HAP-1 (cell line): ENCODE measurements around the gene RUNX1.

ENCODE experiments used
- DNase-seq, 2 experiments: peaks; one replicate each; pipeline ENCODE4 v3.0.0-alpha.2; 2016 to 2020; ENCODE audit warnings: low spot score in 2 of 2
- H3K27me3 ChIP-seq: fragments of 250-450 bp; sonication (Bioruptor Pico); 2 replicates; pipeline ENCODE4 v1.5.1; 2020; ENCODE audit warnings: low read depth, mild to moderate bottlenecking, moderate library complexity
- H3K36me3 ChIP-seq: fragments of 250-450 bp; sonication (Bioruptor Pico); replicated peaks from 2 replicates; pipeline ENCODE4 v1.5.1; 2020; ENCODE audit warnings: mild to moderate bottlenecking
- H3K4me1 ChIP-seq: fragments of 250-450 bp; sonication (Bioruptor Pico); 2 replicates; pipeline ENCODE4 v1.5.1; 2020; ENCODE audit warnings: mild to moderate bottlenecking
- H3K4me3 ChIP-seq: fragments of 250-450 bp; sonication (Bioruptor Pico); 2 replicates; pipeline ENCODE4 v1.5.1; 2020; ENCODE audit warnings: mild to moderate bottlenecking, moderate library complexity
- H3K9me3 ChIP-seq: fragments of 250-450 bp; sonication (Bioruptor Pico); 2 replicates; pipeline ENCODE4 v1.5.1; 2020; ENCODE audit warnings: mild to moderate bottlenecking, moderate library complexity
- in situ Hi-C: fragments of 300-500 bp; cut with MboI; formaldehyde crosslinking; loops from 3 replicates; pipeline ENCODE4 v1.14.3; 2020; ENCODE audit warnings: low sequenced_read_pairs, inconsistent platforms, mixed read lengths

RUNX1 gene

DNA sequence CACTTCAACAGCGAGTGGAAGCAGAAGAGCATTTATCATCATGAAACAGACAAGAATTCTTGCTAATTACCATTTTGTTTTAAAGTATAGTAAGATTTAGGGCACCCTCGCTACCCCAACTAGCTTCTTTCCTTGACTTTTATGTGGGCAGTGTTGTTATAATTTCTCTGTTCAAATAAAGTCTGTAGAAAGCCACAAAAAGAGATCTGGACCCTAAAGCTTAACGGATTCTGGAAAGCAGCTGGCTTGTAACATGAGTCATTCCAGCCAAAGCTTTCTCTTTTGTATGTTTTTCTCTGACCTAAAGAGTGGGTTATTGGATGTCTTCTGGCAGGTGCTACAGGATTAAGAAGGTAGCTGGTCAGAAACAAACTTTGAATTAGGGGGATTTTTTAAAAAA lies 37.4 kb downstream of the RUNX1 start:
- no peaks in the 10 kb centered on the region for H3K36me3 ChIP-seq

DNA sequence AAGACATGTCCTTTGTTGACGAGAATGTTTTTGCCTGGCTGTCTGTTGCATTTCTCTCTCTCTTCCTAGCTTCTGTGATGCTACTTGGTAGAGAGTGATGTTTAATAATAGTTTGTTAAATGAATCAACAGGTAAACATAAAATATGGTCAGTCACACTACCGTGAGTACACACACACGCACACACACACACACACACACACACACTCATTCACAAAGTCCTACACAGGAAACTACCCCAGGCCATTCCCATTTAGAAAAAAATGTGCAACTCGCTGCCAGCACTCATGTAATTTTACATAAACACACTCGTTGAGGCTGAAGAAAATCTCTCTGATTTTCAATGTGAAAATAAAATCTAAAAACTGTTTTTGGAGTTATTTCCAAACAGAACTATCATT lies 38.7 kb downstream of the RUNX1 start:
- no peaks in the 10 kb centered on the region for H3K9me3 ChIP-seq
- H3K27me3 ChIP-seq = no peaks in the 10 kb centered on the region
- H3K4me1 ChIP-seq = no peaks in the 10 kb centered on the region
- no peak for DNase-seq
- H3K4me3 ChIP-seq = no peak overlapping the region
- in situ Hi-C loops = no loop called here
- H3K36me3 ChIP-seq = no peaks in the 10 kb centered on the region

More for the DNA sequence above, 37.4 kb downstream of the RUNX1 start:
- in situ Hi-C loops = no loop called here
- no peaks in the 10 kb centered on the region for H3K9me3 ChIP-seq
- H3K27me3 ChIP-seq = no peaks in the 10 kb centered on the region
- no peak overlapping the region for H3K4me3 ChIP-seq
- H3K4me1 ChIP-seq = no peaks in the 10 kb centered on the region
- DNase-seq = no peak

DNA sequence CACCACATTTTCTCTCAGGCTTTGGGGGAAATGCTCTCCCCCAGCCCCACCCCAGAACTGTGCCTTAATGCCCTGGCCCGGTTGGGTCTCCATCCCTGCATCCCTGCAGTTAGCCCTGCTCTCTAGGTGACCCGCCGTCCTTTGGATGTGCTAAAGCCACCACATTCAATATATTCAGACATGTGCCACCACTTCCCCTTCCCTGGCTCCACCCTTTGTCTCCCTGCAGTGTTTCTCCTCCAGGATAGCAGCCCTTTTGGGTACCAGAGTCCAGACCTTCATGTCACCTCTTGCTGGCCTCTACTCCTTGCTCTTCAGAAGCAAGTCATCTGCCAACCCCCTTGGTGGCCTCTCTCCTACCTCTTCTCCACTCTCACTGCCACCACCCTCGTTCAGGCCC lies 41.8 kb downstream of the RUNX1 start:
- Histone ChIP-seq H3K4me3 (no peak overlapping the region), H3K9me3 (no peaks in the 10 kb centered on the region), H3K27me3 (no peaks in the 10 kb centered on the region), H3K36me3 (no peaks in the 10 kb centered on the region), H3K4me1 (no peaks in the 10 kb centered on the region)
- in situ Hi-C loops = no loop called here
- DNase-seq = no peak

DNA sequence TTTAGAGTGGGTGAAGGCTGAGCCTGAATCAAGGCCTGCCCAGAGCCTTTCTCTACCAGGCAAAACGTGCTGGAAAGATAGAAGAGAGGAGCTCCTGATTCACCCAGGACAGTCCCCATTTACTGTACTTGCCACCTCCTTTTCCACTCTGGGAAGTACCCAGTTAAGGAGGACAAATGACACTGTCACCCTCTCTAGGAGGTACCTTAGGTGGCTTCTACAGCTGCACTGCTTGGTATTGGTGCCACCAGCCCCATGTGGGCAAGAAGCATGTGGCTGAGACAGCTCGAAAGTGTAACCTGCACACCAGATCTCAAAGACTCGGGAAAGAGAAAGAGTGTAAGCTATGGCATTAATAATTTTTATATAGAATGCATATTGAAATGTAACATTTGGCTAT lies 42.3 kb downstream of the RUNX1 start:
- DNase-seq = no peak
- in situ Hi-C loops = no loop called here
- Histone ChIP-seq H3K4me3 (no peak overlapping the region), H3K27me3 (no peaks in the 10 kb centered on the region), H3K4me1 (no peaks in the 10 kb centered on the region), H3K36me3 (no peaks in the 10 kb centered on the region), H3K9me3 (no peaks in the 10 kb centered on the region)

DNA sequence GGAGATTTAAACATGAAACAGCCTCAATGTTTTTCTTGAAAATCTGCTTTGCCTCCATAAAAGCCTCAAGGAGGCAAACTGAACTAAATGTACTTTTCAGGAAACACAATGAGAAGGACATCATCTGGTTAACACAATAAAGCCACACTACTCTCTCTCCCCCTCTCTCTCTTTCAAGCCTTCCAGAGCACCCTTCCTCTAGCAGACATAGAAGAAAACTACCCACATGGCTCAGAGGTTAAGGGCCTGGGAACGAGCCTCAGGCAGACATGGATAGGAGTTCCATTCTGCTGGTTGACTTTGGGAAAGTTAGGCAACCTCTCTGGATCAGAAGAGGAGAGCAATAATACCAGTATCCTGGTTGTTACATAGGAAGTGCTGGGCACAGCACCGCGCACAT lies 42.9 kb downstream of the RUNX1 start:
- no peaks in the 10 kb centered on the region for H3K4me1 ChIP-seq
- no peaks in the 10 kb centered on the region for H3K9me3 ChIP-seq
- DNase-seq = no peak
- no peaks in the 10 kb centered on the region for H3K27me3 ChIP-seq
- H3K4me3 ChIP-seq = no peak overlapping the region
- in situ Hi-C loops = no loop called here
- no peaks in the 10 kb centered on the region for H3K36me3 ChIP-seq

DNA sequence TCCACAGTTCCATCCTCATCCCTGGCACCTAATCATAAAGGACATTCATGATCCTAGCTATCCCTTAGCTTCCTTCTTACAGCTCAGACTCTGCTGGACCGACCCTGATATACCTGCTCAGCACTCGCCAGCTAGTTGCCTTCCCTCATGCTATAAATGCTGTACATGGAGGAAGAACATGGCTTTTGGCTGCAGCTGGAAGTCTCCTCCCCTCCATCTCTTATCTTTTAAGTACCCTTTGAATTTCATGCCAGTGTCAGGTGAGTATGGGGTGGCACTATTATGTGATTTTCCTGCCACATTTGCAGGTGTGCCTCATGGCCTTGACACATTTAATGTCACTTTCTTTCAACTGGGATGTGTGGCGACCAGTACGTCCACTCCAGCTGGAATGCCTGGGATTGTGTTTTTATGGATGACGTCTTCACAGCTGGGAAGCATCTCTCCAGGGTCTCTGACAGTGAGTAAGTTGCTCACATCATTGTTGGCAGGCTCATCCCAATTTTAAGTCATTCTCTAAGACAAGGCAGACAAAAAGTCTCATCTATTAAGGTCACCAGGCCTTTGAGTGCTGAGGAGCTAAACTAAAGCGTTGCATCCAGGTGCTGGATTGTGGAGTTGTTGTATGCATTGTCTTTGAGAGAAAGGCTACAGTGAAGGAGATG lies 43.4 kb downstream of the RUNX1 start:
- H3K36me3 ChIP-seq = no peaks in the 10 kb centered on the region
- H3K4me3 ChIP-seq = no peak overlapping the region
- H3K4me1 ChIP-seq = no peaks in the 10 kb centered on the region
- H3K27me3 ChIP-seq = no peaks in the 10 kb centered on the region
- no peaks in the 10 kb centered on the region for H3K9me3 ChIP-seq
- in situ Hi-C loops = no loop called here
- no peak for DNase-seq

DNA sequence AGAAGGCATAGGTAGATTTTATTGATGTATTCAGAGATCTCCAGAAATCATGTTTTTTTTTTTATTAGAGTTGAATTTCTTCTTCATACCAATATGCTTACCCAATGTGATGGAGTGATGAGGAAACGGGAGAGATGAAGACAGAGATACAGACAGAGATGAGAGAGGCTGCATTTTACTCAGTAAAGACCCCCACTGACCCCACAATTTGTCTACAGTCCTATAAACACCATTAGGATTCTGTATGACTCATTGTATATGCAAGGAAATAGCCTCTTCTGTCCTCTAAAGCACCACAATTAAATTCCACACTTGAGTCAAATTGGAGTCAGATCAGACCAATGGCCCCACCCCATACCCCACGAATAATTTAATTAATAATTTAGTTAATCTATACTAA lies 44.0 kb downstream of the RUNX1 start:
- Histone ChIP-seq H3K4me3 (no peak overlapping the region), H3K4me1 (no peaks in the 10 kb centered on the region), H3K9me3 (no peaks in the 10 kb centered on the region), H3K27me3 (no peaks in the 10 kb centered on the region), H3K36me3 (no peaks in the 10 kb centered on the region)
- in situ Hi-C loops = no loop called here
- no peak for DNase-seq

DNA sequence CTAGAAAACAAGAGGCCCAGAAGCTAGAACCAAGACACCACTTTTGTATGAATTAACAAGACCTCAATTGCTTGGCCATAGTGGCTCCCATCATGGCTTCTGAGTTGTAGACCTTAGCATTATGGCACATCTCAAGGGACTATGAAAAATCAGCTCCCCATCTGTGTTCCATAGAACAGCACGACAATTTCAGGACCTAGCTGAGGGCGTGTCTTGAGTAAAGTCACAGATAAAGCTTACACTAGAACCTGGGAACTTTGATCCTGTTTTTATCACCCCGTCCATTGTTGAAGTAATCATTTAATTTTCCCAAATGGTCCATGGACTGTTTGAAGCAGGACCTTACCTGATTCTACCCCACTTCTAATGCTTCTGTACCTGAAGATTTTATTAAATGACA lies 44.8 kb downstream of the RUNX1 start:
- in situ Hi-C loops = no loop called here
- Histone ChIP-seq H3K4me3 (no peak overlapping the region), H3K27me3 (no peaks in the 10 kb centered on the region), H3K4me1 (no peaks in the 10 kb centered on the region), H3K36me3 (no peaks in the 10 kb centered on the region), H3K9me3 (no peaks in the 10 kb centered on the region)
- no peak for DNase-seq

DNA sequence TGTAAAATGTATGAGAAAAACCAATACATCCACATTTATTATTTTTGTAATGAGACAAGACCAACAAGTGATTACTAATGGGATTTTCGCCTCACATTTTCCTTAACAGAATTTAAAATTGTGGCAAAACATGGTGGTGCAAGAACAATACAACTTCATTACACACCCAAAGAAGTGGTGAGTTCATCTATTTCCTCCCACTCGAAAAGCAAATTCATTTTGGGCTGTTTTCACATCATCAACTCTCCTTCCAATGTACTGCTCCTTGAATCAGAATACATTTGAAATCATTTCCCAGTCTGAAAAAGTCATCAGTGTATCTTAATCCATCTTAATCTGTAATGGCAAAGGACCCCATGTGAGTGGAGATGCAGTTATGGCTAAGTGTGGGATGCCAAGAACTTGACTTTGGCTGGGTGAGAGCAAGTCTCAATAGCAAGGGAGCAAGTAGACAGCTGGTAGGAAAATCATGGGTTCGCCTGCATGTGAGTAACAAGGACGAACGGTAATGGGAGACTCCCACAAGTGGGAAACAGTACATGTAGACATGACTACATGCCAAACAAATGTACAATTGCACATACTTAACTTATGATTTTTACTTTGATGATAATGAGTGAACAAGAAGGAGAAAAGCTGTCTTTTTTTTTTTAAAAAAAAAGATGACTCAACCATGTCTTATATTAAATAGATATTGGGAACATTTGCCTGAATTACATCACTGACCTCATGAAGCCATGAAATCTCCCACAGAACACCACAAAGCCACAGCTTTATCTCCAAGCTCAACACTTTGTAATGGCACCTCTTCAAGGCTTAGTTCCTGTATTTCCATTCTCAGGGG lies 46.0 kb downstream of the RUNX1 start:
- H3K4me1 ChIP-seq = no peaks in the 10 kb centered on the region
- no peaks in the 10 kb centered on the region for H3K36me3 ChIP-seq
- DNase-seq = no peak
- in situ Hi-C loops = no loop called here
- H3K9me3 ChIP-seq = no peaks in the 10 kb centered on the region
- H3K27me3 ChIP-seq = no peaks in the 10 kb centered on the region
- no peak overlapping the region for H3K4me3 ChIP-seq

DNA sequence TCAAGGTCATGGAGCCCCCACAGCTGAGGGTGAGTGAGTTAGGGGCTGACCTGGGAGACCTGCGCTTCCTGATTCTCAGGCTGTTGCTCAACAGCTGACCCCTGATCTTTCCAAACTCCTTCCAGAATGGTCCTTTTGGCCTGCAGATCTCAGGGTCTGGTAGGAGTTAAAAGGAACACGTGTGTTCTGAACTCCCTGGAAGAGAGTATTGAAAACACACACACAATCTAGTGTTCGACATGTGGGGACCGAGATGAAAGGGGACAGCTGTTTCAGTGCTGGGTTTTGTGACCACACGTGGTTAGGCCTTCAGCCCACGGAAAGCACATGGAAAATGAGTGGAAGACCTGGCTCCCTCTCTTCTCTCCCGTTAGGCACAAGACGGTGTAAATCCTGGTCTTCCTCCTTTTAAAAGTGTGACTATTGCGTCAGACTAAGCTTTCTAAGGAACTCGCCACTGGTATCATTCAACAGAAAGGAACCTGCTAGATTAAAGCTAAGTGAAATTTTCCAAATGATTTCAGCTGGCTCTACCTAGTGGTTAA lies 49.6 kb downstream of the RUNX1 start:
- no peaks in the 10 kb centered on the region for H3K9me3 ChIP-seq
- H3K36me3 ChIP-seq = no peaks in the 10 kb centered on the region
- no peak overlapping the region for H3K4me3 ChIP-seq
- in situ Hi-C loops = no loop called here
- H3K4me1 ChIP-seq = no peaks in the 10 kb centered on the region
- DNase-seq = no peak
- H3K27me3 ChIP-seq = no peaks in the 10 kb centered on the region

DNA sequence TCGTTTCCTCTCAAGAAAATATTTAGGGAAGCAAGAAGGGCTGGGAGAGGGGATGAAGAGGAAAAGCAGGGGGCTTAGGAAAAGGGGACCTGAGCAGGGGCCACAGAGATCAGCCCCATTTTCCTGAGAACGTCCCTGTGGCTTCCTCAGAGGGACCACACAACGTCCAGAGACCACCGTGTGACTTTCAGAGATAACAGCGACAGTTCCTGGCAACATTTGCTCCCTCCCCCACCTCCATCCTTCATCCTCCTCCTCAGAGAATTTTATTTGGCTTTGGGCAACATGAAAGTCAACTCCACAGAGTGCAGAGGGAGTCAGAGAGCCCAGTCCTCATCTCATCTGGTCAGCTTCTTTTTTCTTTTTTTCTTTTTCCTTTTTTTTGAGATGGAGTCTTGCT lies 50.9 kb downstream of the RUNX1 start:
- in situ Hi-C loops = no loop called here
- no peaks in the 10 kb centered on the region for H3K27me3 ChIP-seq

DNA sequence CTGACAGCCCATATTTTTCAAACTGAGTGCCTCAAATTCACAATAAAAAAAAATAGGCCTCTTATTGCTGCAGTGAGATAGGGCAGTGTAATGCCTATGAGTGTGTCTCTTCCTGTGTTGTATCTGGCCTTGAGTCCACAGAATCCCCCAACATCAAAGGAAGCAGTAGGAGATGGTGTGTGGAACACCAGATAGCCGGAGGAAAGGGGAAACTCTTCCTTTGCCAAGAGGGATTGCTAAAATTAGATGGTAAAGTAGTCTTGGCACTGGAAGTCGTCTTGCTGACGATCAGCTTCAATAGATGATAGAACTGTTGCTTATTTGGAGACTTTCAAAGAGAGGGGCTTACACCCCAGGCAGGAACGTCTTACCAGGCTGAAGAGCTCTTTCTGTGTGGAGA lies 51.8 kb downstream of the RUNX1 start:
- Histone ChIP-seq H3K4me1 (no peaks in the 10 kb centered on the region), H3K4me3 (no peak overlapping the region), H3K36me3 (no peaks in the 10 kb centered on the region), H3K27me3 (no peaks in the 10 kb centered on the region), H3K9me3 (no peaks in the 10 kb centered on the region)
- DNase-seq = no peak
- in situ Hi-C loops = no loop called here

More for the DNA sequence above, 50.9 kb downstream of the RUNX1 start:
- H3K4me3 ChIP-seq = no peak overlapping the region
- H3K4me1 ChIP-seq = no peaks in the 10 kb centered on the region
- no peaks in the 10 kb centered on the region for H3K9me3 ChIP-seq
- no peak for DNase-seq
- no peaks in the 10 kb centered on the region for H3K36me3 ChIP-seq

DNA sequence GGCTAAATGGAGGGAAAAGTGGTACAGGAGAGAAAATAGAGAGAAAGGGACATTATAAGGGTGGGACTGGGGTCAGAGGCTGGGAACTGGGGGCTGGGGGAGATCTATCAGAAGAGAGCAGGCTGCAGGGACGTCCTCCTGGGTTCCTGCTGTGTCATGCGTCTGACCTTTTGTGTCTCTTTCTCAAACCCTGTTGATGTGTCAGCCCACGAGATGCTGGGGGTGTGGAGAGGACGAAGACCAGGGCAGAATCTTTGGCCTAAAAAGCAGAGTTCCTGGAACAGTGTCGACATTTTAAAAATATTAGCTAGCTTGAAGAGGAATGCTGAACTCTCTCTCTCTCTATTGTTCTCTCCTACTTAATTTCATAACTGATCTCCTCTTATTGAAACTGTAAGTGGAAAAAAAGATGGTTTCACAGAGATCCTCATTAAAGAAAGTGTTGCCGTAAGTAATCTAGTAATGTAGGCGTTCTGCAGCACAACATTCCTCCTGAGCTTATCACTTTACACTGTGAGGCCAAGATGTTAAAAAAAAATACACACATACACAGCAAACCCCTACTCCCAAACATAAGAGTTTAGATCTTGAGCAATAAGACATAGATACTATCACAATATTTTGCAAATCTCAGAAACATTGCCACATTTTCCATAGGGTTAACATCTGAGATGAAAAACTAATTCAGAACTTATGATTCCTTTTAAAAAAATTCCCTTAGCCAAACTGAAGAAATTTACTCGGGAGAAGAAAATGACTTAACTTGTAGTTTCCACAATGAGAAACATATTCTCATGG lies 52.6 kb downstream of the RUNX1 start:
- Histone ChIP-seq H3K9me3 (no peaks in the 10 kb centered on the region), H3K4me3 (no peak overlapping the region), H3K4me1 (no peaks in the 10 kb centered on the region), H3K27me3 (no peaks in the 10 kb centered on the region), H3K36me3 (no peaks in the 10 kb centered on the region)
- DNase-seq = no peak
- in situ Hi-C loops = no loop called here

DNA sequence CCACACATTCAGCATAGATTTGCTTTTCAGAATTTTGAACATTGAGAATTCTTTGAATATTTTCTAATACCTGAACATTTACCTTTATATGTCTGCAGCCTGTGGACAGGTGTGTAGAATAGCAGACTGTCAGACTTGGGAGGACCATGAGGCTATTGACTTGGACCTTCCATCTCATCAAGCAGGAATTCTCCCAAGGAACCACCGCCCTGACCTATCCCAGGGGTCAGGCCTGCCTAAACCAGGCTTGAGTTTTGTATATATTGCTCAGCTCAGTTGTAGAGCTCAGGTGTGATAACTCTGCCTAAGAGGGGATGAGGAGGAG lies 53.2 kb downstream of the RUNX1 start:
- H3K36me3 ChIP-seq = no peaks in the 10 kb centered on the region
- no peak for DNase-seq
- no peaks in the 10 kb centered on the region for H3K9me3 ChIP-seq
- no peak overlapping the region for H3K4me3 ChIP-seq
- no peaks in the 10 kb centered on the region for H3K27me3 ChIP-seq
- H3K4me1 ChIP-seq = no peaks in the 10 kb centered on the region
- in situ Hi-C loops = no loop called here
